RWPE1 (cell line): ENCODE data around the gene PLS3.
"Not testable (repeated sequence)": the region's sequence is repeated elsewhere in the genome, so short reads cannot be mapped to it uniquely, and the experiment has no call there.

ENCODE experiments used
- CTCF ChIA-PET: fragments of 350-600 bp; sonication (Branson Sonifier 250); formaldehyde crosslinking; extraction: SDS; loops from one replicate; lab custom pipeline; 2021; lab: Yijun Ruan, JAX
- POLR2A ChIA-PET: fragments of 400-600 bp; formaldehyde crosslinking; extraction: SDS; loops from one replicate; lab custom pipeline; 2020; ENCODE audit warnings: antibody characterized with exemption; ENCODE audit not compliant: low non-redundant PET; lab: Yijun Ruan, JAX
- DNase-seq: peaks from one replicate; pipeline ENCODE4 v3.0.0; 2012; ENCODE audit warnings: low spot score
- H3K27ac ChIP-seq: fragments of 450-650 bp; 2 replicates; pipeline ENCODE4 v1.5.1; 2017
- CTCF ChIP-seq: fragments of 450-650 bp; conservative IDR thresholded peaks from 2 replicates; pipeline ENCODE4 v1.5.1; 2017; ENCODE audit warnings: low read depth, mild to moderate bottlenecking

The PLS3 gene

GRCh38 chrX:115533485-115533884 lies 27.5 kb upstream of the PLS3 start:
- CTCF ChIA-PET = interaction anchor here (0.6 kb wide), 1 partner anchor 51 kb away, joined by 3 read pairs; no protein-coding TSS in a partner anchor
- DNase-seq = no peak
- no peak for TF ChIP-seq CTCF
- no peak overlapping the region for H3K27ac ChIP-seq
- POLR2A ChIA-PET = interaction anchor here (0.6 kb wide), 1 partner anchor 198 kb away, joined by 3 read pairs; no protein-coding TSS in a partner anchor

GRCh38 chrX:115534383-115534782 lies 26.6 kb upstream of the PLS3 start:
- ChIA-PET POLR2A (no interaction called here), CTCF (no interaction called here)
- H3K27ac ChIP-seq = no peak overlapping the region
- TF ChIP-seq CTCF = no peak
- DNase-seq = no peak

GRCh38 chrX:115535421-115535820 lies 25.6 kb upstream of the PLS3 start:
- TF ChIP-seq CTCF = no peak
- ChIA-PET CTCF (no interaction called here), POLR2A (no interaction called here)
- no peak for DNase-seq
- H3K27ac ChIP-seq = no peak overlapping the region

- POLR2A ChIA-PET = no interaction called here
- TF ChIP-seq CTCF = no peak
- DNase-seq = no peak
- CTCF ChIA-PET = no interaction called here
- H3K27ac ChIP-seq = no peak overlapping the region
Measured at GRCh38 chrX:115535844-115536243, 25.1 kb upstream of the PLS3 start.

- no peak for TF ChIP-seq CTCF
- no peak overlapping the region for H3K27ac ChIP-seq
- no peak for DNase-seq
- ChIA-PET CTCF (no interaction called here), POLR2A (no interaction called here)
Measured at GRCh38 chrX:115539841-115540240, 21.1 kb upstream of the PLS3 start.

- H3K27ac ChIP-seq, CTCF ChIA-PET, DNase-seq, POLR2A ChIA-PET: not testable (repeated sequence)
Measured at GRCh38 chrX:115541045-115541444, 19.9 kb upstream of the PLS3 start.

GRCh38 chrX:115547448-115547847 lies 13.5 kb upstream of the PLS3 start:
- ChIA-PET POLR2A (no interaction called here), CTCF (no interaction called here)
- H3K27ac ChIP-seq = no peak overlapping the region
- no peak for DNase-seq
- TF ChIP-seq CTCF = no peak
